NB4 (cell line): ENCODE data around the gene PANK4.

ENCODE experiments used
- DNase-seq: peaks from one replicate; pipeline ENCODE4 v3.0.0; 2010; ENCODE audit warnings: low read depth
- H3K4me3 ChIP-seq: one replicate; pipeline ENCODE4 v1.5.1; 2011; ENCODE audit warnings: mild to moderate bottlenecking, low read depth, low read length, moderate library complexity
- CTCF ChIP-seq: IDR thresholded peaks from one replicate; pipeline ENCODE4 v1.5.1; 2012; ENCODE audit warnings: low read depth, low read length
- MAX ChIP-seq: IDR thresholded peaks from 2 replicates; pipeline ENCODE4 v1.6.1; 2011; ENCODE audit warnings: low read depth, low read length
- MYC ChIP-seq: IDR thresholded peaks from 2 replicates; pipeline ENCODE4 v1.6.1; 2011; ENCODE audit warnings: low read depth, low read length
- POLR2A ChIP-seq: IDR thresholded peaks from 2 replicates; pipeline ENCODE4 v1.6.1; 2011; ENCODE audit warnings: mild to moderate bottlenecking; ENCODE audit not compliant: insufficient read length; ENCODE audit errors: extremely low read depth

The PANK4 gene

GRCh38 chr1:2534687-2535441 lies 8.5 kb upstream of the PANK4 start:
- TF ChIP-seq MAX: no peak
- TF ChIP-seq POLR2A: no peak
- TF ChIP-seq MYC: no peak
- no peak for TF ChIP-seq CTCF
- no peak for DNase-seq
- no peak overlapping the region for H3K4me3 ChIP-seq

- TF ChIP-seq CTCF: no peak
- no peak for TF ChIP-seq POLR2A
- TF ChIP-seq MYC: no peak
- TF ChIP-seq MAX: no peak
- no peak overlapping the region for H3K4me3 ChIP-seq
- DNase-seq: no peak
Measured at GRCh38 chr1:2534315-2534686, 7.9 kb upstream of the PANK4 start.

GRCh38 chr1:2533365-2533764 lies 7.0 kb upstream of the PANK4 start:
- no peak for TF ChIP-seq CTCF
- TF ChIP-seq MYC: no peak
- no peak for TF ChIP-seq MAX
- TF ChIP-seq POLR2A: no peak
- no peak overlapping the region for H3K4me3 ChIP-seq
- DNase-seq: no peak

- H3K4me3 ChIP-seq: no peak overlapping the region
- TF ChIP-seq CTCF (no peak), POLR2A (no peak), MAX (no peak), MYC (no peak)
- DNase-seq: no peak
Measured at GRCh38 chr1:2532485-2533160, 6.2 kb upstream of the PANK4 start.

- H3K4me3 ChIP-seq: no peak overlapping the region
- no peak for DNase-seq
- TF ChIP-seq CTCF: no peak
- TF ChIP-seq MYC: no peak
- TF ChIP-seq POLR2A: no peak
- no peak for TF ChIP-seq MAX
Measured at GRCh38 chr1:2530513-2531361, 4.3 kb upstream of the PANK4 start.
